ENCODE results near the gene SPAG16.

DNA sequence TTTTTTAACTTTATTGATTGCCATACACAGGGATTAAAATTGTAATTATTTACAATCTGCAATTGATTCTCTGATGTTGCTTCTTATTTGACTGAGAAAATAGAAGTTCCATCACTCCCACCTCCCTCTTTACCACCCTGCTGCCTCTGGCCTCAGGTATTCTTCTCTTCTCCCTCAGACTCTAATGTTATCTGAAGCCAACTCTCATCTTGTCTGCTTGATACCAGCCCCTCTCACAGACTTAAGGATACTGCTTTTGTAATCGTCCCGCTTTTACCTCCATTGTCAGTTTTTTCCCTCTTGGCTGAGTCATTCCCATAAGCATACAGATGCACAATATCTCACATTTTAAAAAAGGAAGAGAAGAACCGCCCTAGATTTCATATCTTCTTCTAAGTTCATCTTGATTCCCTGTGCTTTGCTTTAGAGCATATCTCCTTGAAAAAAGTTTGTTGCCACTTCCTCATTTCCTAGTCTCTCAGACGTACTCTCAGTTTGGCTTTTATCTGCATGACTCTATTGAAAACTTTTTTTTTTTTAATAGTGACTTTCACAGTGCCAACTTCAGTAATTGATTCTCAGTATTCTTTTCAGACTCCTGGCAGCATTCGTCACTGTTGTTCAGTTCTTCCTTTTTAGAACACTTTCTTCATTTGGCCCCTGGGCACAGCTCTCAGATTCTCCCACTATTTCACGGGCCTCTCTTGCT is 31.1 kb downstream of the SPAG16 start:
- TF ChIP-seq, protein P1, sequence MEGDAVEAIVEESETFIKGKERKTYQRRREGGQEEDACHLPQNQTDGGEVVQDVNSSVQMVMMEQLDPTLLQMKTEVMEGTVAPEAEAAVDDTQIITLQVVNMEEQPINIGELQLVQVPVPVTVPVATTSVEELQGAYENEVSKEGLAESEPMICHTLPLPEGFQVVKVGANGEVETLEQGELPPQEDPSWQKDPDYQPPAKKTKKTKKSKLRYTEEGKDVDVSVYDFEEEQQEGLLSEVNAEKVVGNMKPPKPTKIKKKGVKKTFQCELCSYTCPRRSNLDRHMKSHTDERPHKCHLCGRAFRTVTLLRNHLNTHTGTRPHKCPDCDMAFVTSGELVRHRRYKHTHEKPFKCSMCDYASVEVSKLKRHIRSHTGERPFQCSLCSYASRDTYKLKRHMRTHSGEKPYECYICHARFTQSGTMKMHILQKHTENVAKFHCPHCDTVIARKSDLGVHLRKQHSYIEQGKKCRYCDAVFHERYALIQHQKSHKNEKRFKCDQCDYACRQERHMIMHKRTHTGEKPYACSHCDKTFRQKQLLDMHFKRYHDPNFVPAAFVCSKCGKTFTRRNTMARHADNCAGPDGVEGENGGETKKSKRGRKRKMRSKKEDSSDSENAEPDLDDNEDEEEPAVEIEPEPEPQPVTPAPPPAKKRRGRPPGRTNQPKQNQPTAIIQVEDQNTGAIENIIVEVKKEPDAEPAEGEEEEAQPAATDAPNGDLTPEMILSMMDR (IDR thresholded peaks at IDR 0.05) = no peak
- TF ChIP-seq POLR2A (IDR thresholded peaks at IDR 0.05) = no peak

Data from body of pancreas (tissue), 4 donors.